HG03460 (cell line): ENCODE data around the gene ASIC2.

Experiments used
- ATAC-seq: cut with Tn5 transposase; IDR thresholded peaks from one replicate; pipeline ENCODE4 v1.9.1; 2021; ENCODE audit not compliant: unreplicated experiment

Gene ASIC2

GRCh38 chr17:33033176-33033575, 259.9 kb downstream of the ASIC2 start:
- no peak for ATAC-seq

GRCh38 chr17:33028778-33029177, 264.3 kb downstream of the ASIC2 start:
- no peak for ATAC-seq

DNA sequence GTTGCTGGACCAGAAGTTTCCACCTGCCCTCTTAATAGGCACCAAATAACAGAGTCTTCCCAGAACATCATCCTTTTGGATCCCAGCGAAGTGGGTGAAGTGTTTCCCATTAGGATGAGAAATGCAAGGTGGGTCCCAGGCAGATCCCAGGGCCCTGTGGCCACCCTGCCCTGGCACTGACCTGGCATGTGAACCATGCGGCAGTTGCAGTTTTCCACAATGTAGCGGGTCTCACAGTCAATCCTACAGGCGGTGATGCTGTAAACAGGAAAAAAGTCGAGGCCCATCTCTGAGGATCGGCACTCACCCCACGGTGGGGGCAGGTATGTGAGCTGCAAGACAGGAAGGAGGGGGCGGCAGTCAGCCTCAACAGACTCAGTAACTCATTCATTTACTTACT, 265.0 kb downstream of the ASIC2 start:
- ATAC-seq: no peak

DNA sequence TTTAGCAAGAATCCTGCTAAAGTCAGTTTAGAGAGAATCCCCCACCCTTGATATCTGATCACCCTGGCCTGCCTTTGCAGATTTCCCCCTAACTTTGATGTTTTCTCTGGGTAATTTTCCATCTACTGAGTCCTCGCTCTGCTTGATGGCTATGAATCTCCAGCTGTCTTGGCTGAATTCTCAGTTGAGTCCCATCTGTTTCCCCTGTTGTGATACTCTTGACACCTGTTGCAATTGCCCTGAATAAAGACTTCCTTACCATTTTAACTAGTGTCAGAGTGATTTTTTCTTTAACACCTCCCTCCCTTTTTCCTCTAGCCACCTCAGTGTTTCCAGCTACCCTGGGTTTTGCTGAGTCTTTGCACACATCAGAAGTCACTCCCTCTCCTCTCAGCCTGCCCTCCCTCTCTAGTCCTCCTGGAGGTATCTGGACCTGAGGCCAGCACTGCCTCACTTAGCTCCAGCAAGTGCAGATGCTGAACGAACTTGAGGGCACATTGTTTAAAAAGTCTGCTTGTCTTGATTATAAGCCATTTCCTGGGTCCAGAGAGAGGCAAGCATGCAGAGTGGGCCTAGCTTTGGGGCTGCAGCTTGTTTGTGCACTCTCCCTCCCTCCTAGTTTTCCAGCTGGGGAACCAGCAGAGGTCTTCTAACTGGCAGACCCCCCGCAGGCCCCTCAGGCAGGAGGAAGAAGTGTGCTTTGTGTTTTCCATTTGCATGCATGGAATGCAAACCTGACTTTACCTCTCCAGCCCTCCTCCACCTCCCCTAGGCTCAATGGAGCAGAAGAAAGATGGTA, 268.2 kb downstream of the ASIC2 start:
- no peak for ATAC-seq

DNA sequence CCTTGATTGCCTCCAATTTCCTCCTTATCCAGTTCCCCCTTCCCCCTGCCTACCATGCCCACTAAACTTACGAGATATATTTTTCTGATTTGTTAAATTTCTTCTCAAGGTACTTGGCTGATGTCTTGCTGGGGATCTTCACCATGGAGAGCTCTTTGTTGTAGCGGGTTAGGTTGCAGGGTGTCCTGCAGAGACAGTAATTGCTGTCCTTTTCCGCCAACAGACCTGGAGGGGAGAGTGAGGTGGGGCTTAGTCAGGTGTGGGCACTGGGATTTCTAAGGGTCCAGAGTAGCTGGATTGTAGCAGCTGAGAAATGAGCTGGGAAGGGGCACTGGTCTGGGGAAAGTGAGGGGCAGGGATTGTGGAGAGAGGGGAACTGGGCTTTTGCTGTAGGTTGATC, 269.3 kb downstream of the ASIC2 start:
- no peak for ATAC-seq

GRCh38 chr17:33021731-33022408, 271.2 kb downstream of the ASIC2 start:
- ATAC-seq: no peak

GRCh38 chr17:33019161-33019890, 273.8 kb downstream of the ASIC2 start:
- ATAC-seq: no peak

DNA sequence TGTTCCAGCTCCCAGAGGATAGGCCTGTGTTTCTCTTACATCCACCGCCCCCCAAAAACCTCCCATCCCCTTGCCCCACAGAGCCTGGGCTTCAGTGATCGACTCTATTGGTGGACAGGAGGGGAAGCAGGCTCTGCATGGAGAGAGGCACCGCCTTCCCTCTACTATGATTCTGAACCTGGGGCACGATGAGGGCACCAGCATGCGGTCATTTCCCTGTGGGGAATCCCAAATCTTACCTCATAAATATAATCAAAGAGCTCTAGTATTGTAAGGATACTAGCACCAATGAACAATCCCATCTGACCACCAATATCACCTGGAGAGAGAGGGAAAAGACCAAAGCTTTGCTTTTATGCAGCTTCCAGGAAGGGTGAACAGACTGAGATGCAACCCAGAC, 275.7 kb downstream of the ASIC2 start:
- no peak for ATAC-seq

DNA sequence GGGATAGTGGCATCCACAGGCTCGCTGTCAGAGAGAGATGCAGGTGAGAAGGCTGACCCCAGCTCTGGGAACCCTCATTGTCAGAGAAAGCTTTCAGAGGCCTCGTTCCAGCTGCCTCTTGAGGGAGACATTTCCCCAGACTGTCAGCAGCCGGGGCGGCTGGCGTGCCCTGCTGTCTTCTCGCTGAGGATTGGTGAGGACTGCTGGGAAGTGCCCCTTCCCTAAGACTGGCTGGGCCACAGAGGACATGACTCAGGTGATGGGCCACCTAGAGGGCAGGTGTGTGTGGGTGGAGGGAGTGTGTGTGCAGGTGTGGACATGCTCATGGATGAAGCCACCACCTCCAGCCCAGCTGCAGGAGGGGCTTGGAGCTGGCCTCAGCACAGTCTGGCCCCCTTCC, 276.2 kb downstream of the ASIC2 start:
- ATAC-seq: no peak

DNA sequence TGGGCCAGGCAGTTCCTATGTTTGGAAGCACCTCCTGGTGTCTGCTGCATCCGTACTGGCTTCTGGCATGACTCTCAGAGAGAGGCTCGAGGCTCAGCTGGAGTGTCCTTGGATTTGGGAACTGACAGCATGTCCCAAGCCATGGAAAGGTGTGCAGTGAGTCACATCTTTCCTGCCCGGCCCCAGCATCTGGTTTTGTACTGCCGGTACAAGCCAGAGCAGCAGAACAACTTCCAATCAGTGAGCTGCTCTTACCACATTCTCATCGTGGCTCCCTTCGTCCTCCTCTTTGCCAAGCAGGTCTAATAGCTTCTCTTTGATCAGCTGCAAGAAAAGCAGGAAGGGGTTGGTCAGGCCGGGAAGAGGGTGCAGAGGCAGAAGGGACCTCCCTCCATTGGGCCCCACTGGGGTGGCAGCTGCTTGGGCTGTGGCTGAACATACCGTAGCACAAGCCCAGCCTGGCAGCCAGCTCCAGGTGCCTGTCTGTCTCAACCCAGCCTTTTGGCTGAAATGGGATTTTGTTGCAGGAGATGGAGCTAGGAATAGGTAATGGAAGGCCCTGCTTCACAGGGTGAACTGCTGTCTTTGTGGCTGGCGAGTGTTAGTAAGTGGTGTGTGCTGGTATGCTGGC, 277.3 kb downstream of the ASIC2 start:
- ATAC-seq: no peak

DNA sequence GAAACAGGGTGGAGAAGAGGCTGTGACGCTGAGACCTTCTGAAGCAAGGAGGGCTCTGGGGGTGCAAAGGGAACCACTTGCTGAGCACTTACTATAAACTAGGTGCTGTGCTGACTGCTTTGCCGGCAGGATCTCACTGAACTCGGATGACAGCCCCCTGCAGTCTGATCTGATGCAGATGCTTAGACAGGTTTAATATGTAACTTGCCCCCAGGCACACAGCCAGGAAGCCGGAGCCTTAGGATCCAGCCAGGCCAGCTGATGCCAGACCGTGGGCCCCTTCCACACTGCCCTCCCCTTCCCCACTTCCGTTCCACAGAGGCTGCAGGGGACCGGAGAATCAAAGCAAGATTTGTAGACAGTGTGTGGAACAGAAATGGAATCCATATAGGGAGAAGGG, 278.3 kb downstream of the ASIC2 start:
- ATAC-seq: no peak

GRCh38 chr17:33013596-33014375, 279.3 kb downstream of the ASIC2 start:
- no peak for ATAC-seq

- no peak for ATAC-seq
Measured at GRCh38 chr17:33012522-33013033, 280.5 kb downstream of the ASIC2 start.

DNA sequence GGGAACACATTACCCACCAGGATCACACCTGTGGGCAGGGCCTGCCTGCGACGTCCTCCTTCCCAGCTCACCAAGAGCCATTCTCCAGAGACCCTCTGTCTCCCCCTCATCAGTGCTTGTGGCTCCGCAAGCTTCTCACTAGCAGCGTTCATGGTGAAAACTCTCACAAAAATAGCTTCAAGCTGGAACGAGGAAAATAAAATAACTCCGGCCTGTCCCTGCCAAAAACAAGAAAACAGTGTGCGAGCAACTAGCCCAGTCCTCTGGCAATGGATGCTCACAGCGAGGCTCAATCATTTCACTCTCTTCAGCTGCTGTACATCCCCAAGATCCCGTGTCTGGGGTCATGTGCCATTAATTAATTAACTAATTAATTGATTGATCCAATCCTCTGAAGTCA, 283.5 kb downstream of the ASIC2 start:
- no peak for ATAC-seq

DNA sequence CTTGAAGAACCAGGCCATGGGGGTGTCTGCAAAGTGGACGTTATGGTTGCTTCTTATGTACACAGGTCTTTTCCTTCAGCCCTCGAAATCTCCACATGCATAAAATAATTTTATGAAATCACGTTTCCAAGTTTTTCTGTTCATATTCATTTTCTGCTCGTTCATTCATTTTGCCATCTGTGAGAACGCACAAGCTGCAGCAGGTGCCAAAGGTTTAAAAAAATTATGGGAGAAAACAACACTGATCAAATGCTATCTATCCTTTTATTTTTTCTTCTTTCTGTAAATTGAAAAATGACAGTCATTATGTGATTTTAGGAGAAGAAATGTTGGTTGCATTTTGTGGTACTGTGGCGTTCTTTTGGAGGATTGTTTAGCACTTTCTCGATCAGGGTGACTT, 285.9 kb downstream of the ASIC2 start:
- ATAC-seq: no peak

GRCh38 chr17:33002246-33002645, 290.8 kb downstream of the ASIC2 start:
- ATAC-seq: no peak

- ATAC-seq: no peak
Measured at GRCh38 chr17:32998887-32999228, 294.2 kb downstream of the ASIC2 start.

GRCh38 chr17:32998111-32998886, 294.8 kb downstream of the ASIC2 start:
- no peak for ATAC-seq

- no peak for ATAC-seq
Measured at GRCh38 chr17:32995416-32996045, 297.6 kb downstream of the ASIC2 start.
